ENCODE measurements around the gene OSMR. TPM values are rescaled to one million over a fixed set of nuclear protein-coding genes. Genes with fewer than 3 reads are reported as not detected.

The OSMR gene
- total RNA-seq, 1 experiment from 2014 or later: 1.6 TPM

DNA sequence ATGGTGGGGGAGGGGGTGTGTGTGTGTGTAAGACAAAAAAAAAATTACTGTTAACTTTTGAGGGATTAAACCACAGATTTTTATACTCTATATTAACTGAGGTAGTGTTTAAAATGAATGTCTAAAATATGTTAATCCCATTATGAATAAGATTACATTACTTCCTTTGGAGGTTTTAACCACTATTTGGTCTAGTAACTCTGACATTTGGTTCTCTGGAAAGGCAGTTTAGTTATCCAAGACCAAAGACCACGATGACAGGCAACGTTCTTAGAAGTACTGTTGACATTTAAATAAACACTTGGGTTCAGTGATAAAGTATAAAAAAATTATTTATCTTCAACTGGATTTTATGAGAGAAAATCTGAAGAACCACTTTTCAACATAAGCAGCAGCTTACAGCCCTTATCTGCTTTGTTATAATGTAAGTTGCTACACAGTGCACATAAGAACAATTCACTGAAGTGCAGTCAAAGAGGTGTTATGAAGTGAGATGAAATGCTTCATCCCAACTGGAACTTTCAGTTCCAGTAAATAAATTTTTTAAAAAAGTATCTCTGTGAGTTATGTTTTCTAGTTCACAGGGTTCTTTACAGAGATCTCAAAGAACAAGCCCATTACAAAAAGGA, 94.5 kb downstream of the OSMR start:
- Histone ChIP-seq H2AFZ (ENCODE audit: low read length) (no peak overlapping the region), H2BK12ac (ENCODE audit: insufficient read length, low read depth, low read length) (no peak overlapping the region), H2BK5ac (ENCODE audit: insufficient read length, low read length) (no peak overlapping the region), H3K56ac (ENCODE audit: insufficient read length, low read depth, low read length) (no peak overlapping the region), H3T11ph (ENCODE audit: low read length) (no peak overlapping the region), H4K5ac (ENCODE audit: insufficient read length, low read depth, low read length) (no peak overlapping the region), H3K23me2 (ENCODE audit: insufficient read length, low read depth, low read length, poor library complexity, severe bottlenecking) (no peaks in the 10 kb centered on the region), H4K91ac (ENCODE audit: insufficient read length, low read depth, low read length) (no peak overlapping the region), H3K4ac (ENCODE audit: low read depth, low read length) (no peak overlapping the region), H3K27me3 (ENCODE audit: insufficient read depth, low read length) (no peaks in the 10 kb centered on the region), H3K9ac (ENCODE audit: extremely low read depth, insufficient read length, low read length) (no peak overlapping the region), H3K27ac (ENCODE audit: insufficient read length, low read depth, low read length) (no peak overlapping the region), H3K4me1 (ENCODE audit: insufficient read depth, low read length) (no peaks in the 10 kb centered on the region), H2BK20ac (ENCODE audit: low read depth, low read length, poor library complexity, severe bottlenecking) (no peak overlapping the region), H4K20me1 (ENCODE audit: control insufficient read depth, insufficient read depth, insufficient read length) (no peaks in the 10 kb centered on the region), H3K79me2 (ENCODE audit: insufficient read depth, low read length) (no peaks in the 10 kb centered on the region), H3K4me2 (ENCODE audit: insufficient read depth, insufficient read length, low read length) (no peak overlapping the region), H3K79me1 (ENCODE audit: insufficient read depth, low read depth, low read length, poor library complexity, severe bottlenecking) (no peaks in the 10 kb centered on the region), H2AK5ac (ENCODE audit: insufficient read length, low read length) (no peak overlapping the region), H3K9me3 (ENCODE audit: control insufficient read depth, low read depth, low read length) (no peaks in the 10 kb centered on the region), H3K23ac (ENCODE audit: insufficient read length, low read depth, low read length) (no peak overlapping the region), H4K8ac (replicated peaks; ENCODE audit: insufficient read length, low read depth, low read length) (no peak overlapping the region), H2BK120ac (ENCODE audit: low read depth, low read length, poor library complexity, severe bottlenecking) (no peak overlapping the region), H3K18ac (ENCODE audit: insufficient read length, low read depth, low read length) (no peak overlapping the region), H3K14ac (ENCODE audit: insufficient read depth, low read length) (no peak overlapping the region), H2BK15ac (ENCODE audit: low read depth, low read length) (no peak overlapping the region)
- peaks cover 3 to 13% (median 11%) of the 10 kb centered on the region in 3 experiments; a peak in 6 of 7 replicates for H3K36me3 Mint-ChIP-seq (ENCODE audit: insufficient read depth in 1 of 3, low read depth in 3 of 3)
- H3K4me3 Mint-ChIP-seq: no peak overlapping the region
- no peaks in the 10 kb centered on the region for H3K4me1 Mint-ChIP-seq
- no peak overlapping the region for H3K27ac Mint-ChIP-seq
- H3K27me3 Mint-ChIP-seq (ENCODE audit: low read depth): no peaks in the 10 kb centered on the region
- no peaks in the 10 kb centered on the region for H3K9me3 Mint-ChIP-seq
- no peak for DNase-seq
- WGBS (ENCODE audit: extremely low coverage, insufficient read length, low lambda C conversion rate): no CpG with 5 or more reads among the region's 2 CpGs
- TF ChIP-seq, protein P1, sequence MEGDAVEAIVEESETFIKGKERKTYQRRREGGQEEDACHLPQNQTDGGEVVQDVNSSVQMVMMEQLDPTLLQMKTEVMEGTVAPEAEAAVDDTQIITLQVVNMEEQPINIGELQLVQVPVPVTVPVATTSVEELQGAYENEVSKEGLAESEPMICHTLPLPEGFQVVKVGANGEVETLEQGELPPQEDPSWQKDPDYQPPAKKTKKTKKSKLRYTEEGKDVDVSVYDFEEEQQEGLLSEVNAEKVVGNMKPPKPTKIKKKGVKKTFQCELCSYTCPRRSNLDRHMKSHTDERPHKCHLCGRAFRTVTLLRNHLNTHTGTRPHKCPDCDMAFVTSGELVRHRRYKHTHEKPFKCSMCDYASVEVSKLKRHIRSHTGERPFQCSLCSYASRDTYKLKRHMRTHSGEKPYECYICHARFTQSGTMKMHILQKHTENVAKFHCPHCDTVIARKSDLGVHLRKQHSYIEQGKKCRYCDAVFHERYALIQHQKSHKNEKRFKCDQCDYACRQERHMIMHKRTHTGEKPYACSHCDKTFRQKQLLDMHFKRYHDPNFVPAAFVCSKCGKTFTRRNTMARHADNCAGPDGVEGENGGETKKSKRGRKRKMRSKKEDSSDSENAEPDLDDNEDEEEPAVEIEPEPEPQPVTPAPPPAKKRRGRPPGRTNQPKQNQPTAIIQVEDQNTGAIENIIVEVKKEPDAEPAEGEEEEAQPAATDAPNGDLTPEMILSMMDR (conservative IDR thresholded peaks at IDR 0.05): no peak

Data from H9 (cell line).